MCF 10A (cell line): ENCODE measurements around the gene MEIS2. TPM values are rescaled to one million over a fixed set of nuclear protein-coding genes. Genes with fewer than 3 reads are reported as not detected.

Experiments used
- BruUV-seq: library from RNA; stranded (reverse); fragments of 400-500 nt; replicated peaks from 2 replicates; lab custom pipeline; 2021; lab: Mats Ljungman, UMichigan
- CTCF ChIA-PET: fragments of 300-600 bp; sonication (Branson Sonifier 250); formaldehyde crosslinking; extraction: SDS; loops from one replicate; lab custom pipeline; 2021; ENCODE audit warnings: antibody characterized with exemption, inconsistent platforms; lab: Yijun Ruan, JAX
- POLR2A ChIA-PET: fragments of 300-600, 350-650 bp; sonication (Branson Sonifier 250); formaldehyde crosslinking; extraction: SDS; loops from one replicate; lab custom pipeline; 2020; ENCODE audit warnings: antibody characterized with exemption, inconsistent platforms; lab: Yijun Ruan, JAX
- DNase-seq: peaks from one replicate; pipeline ENCODE4 v3.0.0-alpha.2; 2018; ENCODE audit not compliant: unreplicated experiment
- H3K27ac Mint-ChIP-seq: one replicate; pipeline ENCODE4 v1.8.0; 2022; ENCODE audit warnings: mild to moderate bottlenecking, low read depth, mixed read lengths; ENCODE audit not compliant: unreplicated experiment
- H3K27me3 Mint-ChIP-seq: one replicate; pipeline ENCODE4 v1.8.0; 2022; ENCODE audit warnings: mixed read lengths; ENCODE audit not compliant: insufficient read depth, unreplicated experiment
- H3K36me3 Mint-ChIP-seq: one replicate; pipeline ENCODE4 v1.8.0; 2022; ENCODE audit warnings: mild to moderate bottlenecking, moderate library complexity, mixed read lengths; ENCODE audit not compliant: insufficient read depth, unreplicated experiment
- H3K4me1 Mint-ChIP-seq: one replicate; pipeline ENCODE4 v1.8.0; 2022; ENCODE audit warnings: mixed read lengths; ENCODE audit not compliant: insufficient read depth, unreplicated experiment
- H3K4me3 Mint-ChIP-seq: one replicate; pipeline ENCODE4 v1.8.0; 2022; ENCODE audit warnings: mild to moderate bottlenecking, moderate library complexity, mixed read lengths; ENCODE audit not compliant: unreplicated experiment
- H3K9me3 Mint-ChIP-seq: one replicate; pipeline ENCODE4 v1.8.0; 2022; ENCODE audit warnings: mixed read lengths; ENCODE audit not compliant: unreplicated experiment
- intact Hi-C: fragments of 100-400 bp; cut with micrococcal nuclease; formaldehyde crosslinking; loops from 2 replicates; pipeline ENCODE4 v1.14.1; 2022
- total RNA-seq: library from RNA; stranded (reverse); gene quantifications from 2 replicates; pipeline ENCODE4 v1.2.3, GENCODE V29; 2022
- TF ChIP-seq, protein P1 (sequence below): fragments of 200-600 bp; IDR thresholded peaks from one replicate; pipeline ENCODE4 v1.8.0; 2022; ENCODE audit warnings: antibody characterized with exemption, mild to moderate bottlenecking; ENCODE audit not compliant: unreplicated experiment

Gene MEIS2
- total RNA-seq, 1 experiment from 2014 or later = 6.9 TPM

DNA sequence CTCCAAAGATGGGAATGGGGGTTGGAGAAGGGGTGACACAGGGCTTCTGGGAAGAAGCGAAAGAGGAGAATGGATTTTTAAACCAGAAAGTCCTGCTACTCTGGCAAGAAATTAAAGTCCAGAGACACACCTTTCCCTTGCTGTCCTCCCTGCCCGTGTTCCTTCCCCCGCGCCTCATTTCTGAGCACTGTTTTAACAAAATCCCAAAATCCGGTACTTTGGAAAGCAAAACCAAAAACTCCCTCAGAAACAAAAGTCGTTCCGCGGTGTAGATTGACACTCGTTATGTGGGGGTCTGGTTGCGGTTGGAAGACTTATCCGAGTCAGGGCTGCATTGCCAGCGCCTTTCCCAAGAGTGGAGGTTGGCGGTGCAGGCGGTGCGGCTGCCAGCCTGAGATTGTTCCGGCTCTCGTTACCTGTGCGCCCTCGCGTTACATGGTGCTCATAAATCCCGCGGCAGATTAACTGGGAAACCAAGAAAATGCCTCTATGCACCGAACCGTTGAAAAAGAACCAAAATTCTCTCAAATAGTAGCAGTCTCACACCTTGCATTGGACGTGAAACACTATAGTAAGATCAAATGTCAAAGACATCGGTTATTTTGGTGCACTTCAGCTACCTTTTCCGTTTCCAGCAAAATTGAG, 217.7 kb downstream of the MEIS2 start:
- POLR2A ChIA-PET = interaction anchor here (1.2 kb wide), 1 partner anchor 218 kb away, joined by 3 read pairs; no protein-coding TSS in a partner anchor
- TF ChIP-seq, protein P1, sequence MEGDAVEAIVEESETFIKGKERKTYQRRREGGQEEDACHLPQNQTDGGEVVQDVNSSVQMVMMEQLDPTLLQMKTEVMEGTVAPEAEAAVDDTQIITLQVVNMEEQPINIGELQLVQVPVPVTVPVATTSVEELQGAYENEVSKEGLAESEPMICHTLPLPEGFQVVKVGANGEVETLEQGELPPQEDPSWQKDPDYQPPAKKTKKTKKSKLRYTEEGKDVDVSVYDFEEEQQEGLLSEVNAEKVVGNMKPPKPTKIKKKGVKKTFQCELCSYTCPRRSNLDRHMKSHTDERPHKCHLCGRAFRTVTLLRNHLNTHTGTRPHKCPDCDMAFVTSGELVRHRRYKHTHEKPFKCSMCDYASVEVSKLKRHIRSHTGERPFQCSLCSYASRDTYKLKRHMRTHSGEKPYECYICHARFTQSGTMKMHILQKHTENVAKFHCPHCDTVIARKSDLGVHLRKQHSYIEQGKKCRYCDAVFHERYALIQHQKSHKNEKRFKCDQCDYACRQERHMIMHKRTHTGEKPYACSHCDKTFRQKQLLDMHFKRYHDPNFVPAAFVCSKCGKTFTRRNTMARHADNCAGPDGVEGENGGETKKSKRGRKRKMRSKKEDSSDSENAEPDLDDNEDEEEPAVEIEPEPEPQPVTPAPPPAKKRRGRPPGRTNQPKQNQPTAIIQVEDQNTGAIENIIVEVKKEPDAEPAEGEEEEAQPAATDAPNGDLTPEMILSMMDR = no peak
- Mint-ChIP-seq H3K27ac (no peak overlapping the region), H3K4me3 (no peak overlapping the region), H3K9me3 (no peaks in the 10 kb centered on the region), H3K4me1 (peaks cover 10% of the 10 kb centered on the region), H3K36me3 (no peaks in the 10 kb centered on the region), H3K27me3 (peaks cover 78% of the 10 kb centered on the region)
- no peak for DNase-seq
- no TSS peak for BruUV-seq
- intact Hi-C loops = loop anchor here (1.0 to 10.0 kb wide), 4 partner anchors 252 to 1368 kb away; no protein-coding TSS in a partner anchor
- CTCF ChIA-PET = interaction anchor here (0.6 to 4.1 kb wide), 29 partner anchors 8 to 1186 kb away, joined by 3 to 37 read pairs (median 4); no protein-coding TSS in a partner anchor

DNA sequence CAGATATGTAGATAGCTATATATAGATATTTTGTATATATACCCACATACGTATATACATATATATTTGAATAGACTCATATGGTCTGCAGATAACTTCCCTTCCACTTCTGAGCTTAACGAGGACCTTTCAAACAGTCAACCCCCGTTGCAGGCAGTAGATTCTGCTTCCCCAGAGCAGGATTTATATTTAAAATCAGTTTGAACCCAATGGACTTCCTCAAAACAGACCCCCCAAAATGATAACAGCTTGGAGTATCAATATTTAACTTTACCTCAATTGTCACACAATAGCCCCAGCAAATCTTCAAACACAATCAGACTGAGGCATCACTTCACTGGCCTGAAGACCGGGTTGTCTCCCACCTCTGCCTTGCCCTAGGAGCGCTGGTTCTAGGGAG, 218.3 kb downstream of the MEIS2 start:
- no peak overlapping the region for H3K4me3 Mint-ChIP-seq
- peaks cover 84% of the 10 kb centered on the region for H3K27me3 Mint-ChIP-seq
- no peaks in the 10 kb centered on the region for H3K36me3 Mint-ChIP-seq
- BruUV-seq = no TSS peak
- ChIA-PET CTCF (interaction anchor here (0.6 to 3.0 kb wide), 9 partner anchors 10 to 1131 kb away, joined by 3 to 15 read pairs (median 3); no protein-coding TSS in a partner anchor), POLR2A (no interaction called here)
- H3K4me1 Mint-ChIP-seq = peaks cover 7% of the 10 kb centered on the region
- no peak for DNase-seq
- intact Hi-C loops = loop anchor here (5.0 to 10.0 kb wide), 3 partner anchors 380 to 1367 kb away; no protein-coding TSS in a partner anchor
- no peak overlapping the region for H3K27ac Mint-ChIP-seq
- TF ChIP-seq, protein P1 = no peak
- H3K9me3 Mint-ChIP-seq = no peaks in the 10 kb centered on the region

DNA sequence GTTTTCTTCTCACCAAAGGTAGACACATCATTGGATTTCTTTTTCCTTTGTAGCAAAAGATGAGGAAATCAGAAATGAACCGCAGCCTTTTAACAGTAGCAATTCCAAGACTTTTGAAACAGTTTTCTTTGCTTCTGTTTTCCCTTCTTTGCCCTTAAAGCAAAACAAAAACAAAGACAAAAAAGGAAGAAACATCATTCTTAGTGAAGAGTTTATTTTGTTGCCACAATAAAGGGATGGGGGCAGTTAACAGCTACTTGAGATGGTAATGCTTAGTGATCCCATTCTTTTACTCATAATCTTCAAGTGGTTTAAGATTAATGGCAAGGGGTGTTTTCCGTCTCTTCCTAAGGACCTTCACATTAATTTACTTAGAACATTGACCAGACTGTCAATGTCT, 218.8 kb downstream of the MEIS2 start:
- Mint-ChIP-seq H3K4me3 (no peak overlapping the region), H3K27ac (no peak overlapping the region), H3K27me3 (peaks cover 89% of the 10 kb centered on the region), H3K9me3 (no peaks in the 10 kb centered on the region), H3K4me1 (peaks cover 5% of the 10 kb centered on the region), H3K36me3 (no peaks in the 10 kb centered on the region)
- ChIA-PET POLR2A (no interaction called here), CTCF (interaction anchor here (0.7 to 3.0 kb wide), 8 partner anchors 9 to 1130 kb away, joined by 3 to 15 read pairs (median 4); no protein-coding TSS in a partner anchor)
- no TSS peak for BruUV-seq
- DNase-seq = no peak
- TF ChIP-seq, protein P1 = no peak
- intact Hi-C loops = loop anchor here (5.0 to 10.0 kb wide), 3 partner anchors 379 to 1367 kb away; no protein-coding TSS in a partner anchor

DNA sequence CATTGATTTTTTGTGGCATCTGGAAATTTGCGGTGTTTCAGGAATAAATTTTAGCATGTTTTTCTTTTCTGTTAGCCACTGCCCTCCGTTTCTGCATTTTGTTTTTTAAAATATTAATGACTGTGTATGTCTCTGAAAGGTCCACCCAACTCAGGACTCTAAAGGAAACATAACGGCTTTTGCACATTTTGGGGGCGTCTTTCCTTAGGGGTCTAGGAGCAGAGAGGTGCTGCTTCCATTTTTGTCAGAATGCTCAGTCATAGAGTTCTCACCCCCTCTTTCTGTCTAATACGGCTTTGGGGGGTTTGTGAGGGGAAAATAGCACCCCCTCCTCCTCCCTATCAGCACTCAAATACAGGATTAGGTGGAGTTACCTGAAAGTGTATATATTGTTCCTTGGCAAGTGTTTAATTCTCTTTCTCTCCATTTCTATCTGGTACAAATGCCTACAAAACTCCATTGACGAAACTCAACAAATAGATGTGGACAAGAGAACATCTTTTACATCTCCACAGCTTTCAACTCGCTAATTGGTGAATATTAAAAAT, 219.4 kb downstream of the MEIS2 start:
- H3K36me3 Mint-ChIP-seq = no peaks in the 10 kb centered on the region
- no peak overlapping the region for H3K27ac Mint-ChIP-seq
- intact Hi-C loops = loop anchor here (5.0 to 10.0 kb wide), 3 partner anchors 379 to 1366 kb away; no protein-coding TSS in a partner anchor
- peaks cover 5% of the 10 kb centered on the region for H3K4me1 Mint-ChIP-seq
- no TSS peak for BruUV-seq
- H3K4me3 Mint-ChIP-seq = no peak overlapping the region
- no peaks in the 10 kb centered on the region for H3K9me3 Mint-ChIP-seq
- H3K27me3 Mint-ChIP-seq = peaks cover 90% of the 10 kb centered on the region
- no peak for DNase-seq
- POLR2A ChIA-PET = no interaction called here
- TF ChIP-seq, protein P1 = no peak
- CTCF ChIA-PET = interaction anchor here (1.0 to 2.9 kb wide), 2 partner anchors 252 kb away, joined by 5 to 18 read pairs; no protein-coding TSS in a partner anchor
